Measurements from ENCODE around the gene LGALS3. TPM values are rescaled to one million over a fixed set of nuclear protein-coding genes. Genes with fewer than 3 reads are reported as not detected.

LGALS3 gene
- total RNA-seq, 2 experiments from 2014 or later, result 6.5 to 7.8 TPM

Other genes starting within 250 kb of the LGALS3 start
- 10 to 100 TPM; 28.1 to 36.4 TPM for gene GCH1, start 226.4 kb upstream of the LGALS3 start, total RNA-seq
- gene WDHD1, start 102.2 kb upstream of the LGALS3 start, total RNA-seq, result 10 to 100 TPM; 64.4 to 71.1 TPM
- gene SOCS4, start 102.0 kb upstream of the LGALS3 start, total RNA-seq, result 10 to 100 TPM; 18.4 to 21.3 TPM
- 100 to 1,000 TPM in 1 of 2 experiments, 10 to 100 TPM in 1; 98.6 to 180 TPM for gene MAPK1IP1L, start 77.6 kb upstream of the LGALS3 start, total RNA-seq
- 100 to 1,000 TPM in 1 of 2 experiments, 10 to 100 TPM in 1; 97.4 to 100 TPM for gene DLGAP5, start 62.3 kb downstream of the LGALS3 start, total RNA-seq
- 10 to 100 TPM; 18.5 to 18.9 TPM for gene FBXO34, start 142.2 kb downstream of the LGALS3 start, total RNA-seq

Data from activated CD4-positive, alpha-beta T cell treated with anti-CD3 and anti-CD28 coated beads for 36 hours (primary cell).